ENCODE data around the gene CMIP.
A peak's percentile ranks its signal among the peaks of the same experiment; 100 is the strongest.

CMIP gene

DNA sequence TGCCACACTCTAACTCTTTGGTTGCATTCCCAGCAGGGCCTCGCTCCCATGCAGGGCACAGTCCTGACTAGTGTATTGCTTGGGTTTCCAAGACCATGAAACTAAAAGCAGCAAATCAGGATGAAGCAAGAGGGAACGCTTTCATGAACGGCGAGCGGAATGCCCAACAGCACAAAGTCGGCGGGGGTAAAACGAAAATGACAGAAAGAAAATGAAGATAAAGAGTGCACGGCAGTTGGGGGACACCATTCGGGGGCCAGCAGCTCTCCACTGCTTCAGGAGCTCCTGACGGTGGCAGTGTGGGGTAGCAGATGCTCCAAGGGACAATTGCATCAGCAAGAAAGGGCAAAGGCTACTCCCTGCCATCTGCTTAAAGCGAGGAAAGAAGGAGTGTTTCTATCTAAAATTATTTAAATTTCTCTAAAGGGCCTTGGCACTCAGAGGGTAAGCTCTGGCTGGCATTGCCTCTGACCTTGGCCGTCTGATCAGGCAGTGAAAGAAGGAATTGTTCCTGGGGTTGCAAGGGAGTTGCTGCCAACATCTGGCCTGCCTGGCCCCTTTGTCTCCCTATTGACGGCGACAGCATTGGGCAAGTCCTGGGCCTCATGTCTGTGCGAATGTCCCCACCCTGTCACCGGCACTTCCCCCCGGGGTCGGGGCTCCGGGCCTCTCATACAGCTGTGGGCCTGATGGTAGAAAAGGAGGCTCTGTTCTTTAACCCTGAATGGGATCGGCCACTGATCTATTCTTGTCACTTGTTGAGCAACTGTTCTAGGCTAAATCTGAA, 138.2 kb downstream of the CMIP start:
- Histone ChIP-seq H3K4me2 (ENCODE audit: insufficient read depth, low read length) (no peak overlapping the region), H2AFZ (ENCODE audit: low read depth, low read length) (no peak overlapping the region), H3K27ac (ENCODE audit: low read length) (no peak overlapping the region), H3K36me3 (ENCODE audit: insufficient read depth, low read length) (peaks cover 20% of the 10 kb centered on the region), H4K20me1 (ENCODE audit: insufficient read depth, low read length) (peaks cover 73% of the 10 kb centered on the region), H3K27me3 (ENCODE audit: insufficient read depth, low read length, poor library complexity) (no peaks in the 10 kb centered on the region), H3K79me2 (ENCODE audit: insufficient read depth, low read length) (peaks cover 91% of the 10 kb centered on the region), H3K9ac (ENCODE audit: low read depth, low read length) (no peak overlapping the region), H3K4me1 (ENCODE audit: insufficient read depth, low read length) (no peaks in the 10 kb centered on the region), H3K4me3 (ENCODE audit: low read depth in 1 of 2, low read length in 2 of 2) (no peak overlapping the region), H3K9me3 (ENCODE audit: insufficient read depth, low read length, severe bottlenecking) (no peaks in the 10 kb centered on the region)
- DNase-seq: no peak
- ATAC-seq (ENCODE audit: insufficient read depth, low read depth): no peak
- TF ChIP-seq EZH2 (IDR thresholded peaks at IDR 0.05; ENCODE audit: borderline replicate concordance, low read depth, low read length, severe bottlenecking): no peak
- TF ChIP-seq, protein P1, sequence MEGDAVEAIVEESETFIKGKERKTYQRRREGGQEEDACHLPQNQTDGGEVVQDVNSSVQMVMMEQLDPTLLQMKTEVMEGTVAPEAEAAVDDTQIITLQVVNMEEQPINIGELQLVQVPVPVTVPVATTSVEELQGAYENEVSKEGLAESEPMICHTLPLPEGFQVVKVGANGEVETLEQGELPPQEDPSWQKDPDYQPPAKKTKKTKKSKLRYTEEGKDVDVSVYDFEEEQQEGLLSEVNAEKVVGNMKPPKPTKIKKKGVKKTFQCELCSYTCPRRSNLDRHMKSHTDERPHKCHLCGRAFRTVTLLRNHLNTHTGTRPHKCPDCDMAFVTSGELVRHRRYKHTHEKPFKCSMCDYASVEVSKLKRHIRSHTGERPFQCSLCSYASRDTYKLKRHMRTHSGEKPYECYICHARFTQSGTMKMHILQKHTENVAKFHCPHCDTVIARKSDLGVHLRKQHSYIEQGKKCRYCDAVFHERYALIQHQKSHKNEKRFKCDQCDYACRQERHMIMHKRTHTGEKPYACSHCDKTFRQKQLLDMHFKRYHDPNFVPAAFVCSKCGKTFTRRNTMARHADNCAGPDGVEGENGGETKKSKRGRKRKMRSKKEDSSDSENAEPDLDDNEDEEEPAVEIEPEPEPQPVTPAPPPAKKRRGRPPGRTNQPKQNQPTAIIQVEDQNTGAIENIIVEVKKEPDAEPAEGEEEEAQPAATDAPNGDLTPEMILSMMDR (IDR thresholded peaks at IDR 0.05; ENCODE audit: borderline replicate concordance, extremely low read depth, low read length, poor library complexity, severe bottlenecking): no peak

DNA sequence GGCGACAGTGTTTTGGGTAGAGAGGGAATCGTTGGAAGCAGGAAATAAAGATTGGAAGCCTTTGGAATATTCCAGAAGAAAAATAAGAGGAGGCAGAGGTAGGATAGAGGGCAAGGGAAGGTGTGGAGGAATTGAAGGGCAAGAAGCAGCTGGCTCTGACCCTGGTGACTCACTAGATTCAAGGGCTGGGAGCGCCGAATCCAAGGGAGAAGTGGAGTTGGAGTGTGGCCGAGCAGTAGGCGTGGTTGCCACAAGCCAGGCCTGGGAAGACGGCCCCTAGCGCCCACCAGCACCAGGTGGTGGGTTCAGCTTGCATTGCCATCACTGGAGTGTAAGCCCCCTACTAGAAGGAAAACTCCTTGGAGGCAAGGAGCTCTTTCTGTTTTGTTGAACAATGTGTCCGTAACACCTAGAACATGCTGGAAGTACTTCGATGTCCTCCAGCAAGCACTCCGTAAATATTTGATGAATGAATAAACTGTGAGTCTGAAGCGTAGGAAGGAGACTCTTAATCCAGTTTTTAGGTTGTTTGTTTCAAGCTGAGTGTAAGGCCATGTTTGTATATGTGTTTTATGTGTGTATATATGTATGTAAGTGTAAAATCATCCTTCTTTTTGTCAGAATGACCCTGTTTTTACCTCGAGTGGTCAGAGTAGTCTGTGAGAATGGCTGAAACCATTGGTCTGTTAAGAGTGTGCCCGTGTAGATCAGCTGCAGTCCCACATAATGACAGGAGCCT, 139.5 kb downstream of the CMIP start:
- no peak for ATAC-seq (ENCODE audit: insufficient read depth, low read depth)
- no peak overlapping the region for H3K9ac ChIP-seq (ENCODE audit: low read depth, low read length)
- peaks cover 20% of the 10 kb centered on the region for H3K36me3 ChIP-seq (ENCODE audit: insufficient read depth, low read length)
- H3K4me2 ChIP-seq (ENCODE audit: insufficient read depth, low read length): no peak overlapping the region
- H2AFZ ChIP-seq (ENCODE audit: low read depth, low read length): no peak overlapping the region
- H3K4me3 ChIP-seq (ENCODE audit: low read depth in 1 of 2, low read length in 2 of 2): no peak overlapping the region
- no peaks in the 10 kb centered on the region for H3K27me3 ChIP-seq (ENCODE audit: insufficient read depth, low read length, poor library complexity)
- DNase-seq: no peak
- H4K20me1 ChIP-seq (ENCODE audit: insufficient read depth, low read length): peaks cover 72% of the 10 kb centered on the region
- H3K27ac ChIP-seq (ENCODE audit: low read length): no peak overlapping the region
- H3K79me2 ChIP-seq (ENCODE audit: insufficient read depth, low read length): peaks cover 90% of the 10 kb centered on the region
- H3K4me1 ChIP-seq (ENCODE audit: insufficient read depth, low read length): no peaks in the 10 kb centered on the region
- no peaks in the 10 kb centered on the region for H3K9me3 ChIP-seq (ENCODE audit: insufficient read depth, low read length, severe bottlenecking)
- TF ChIP-seq, protein P1 (IDR thresholded peaks at IDR 0.05; ENCODE audit: borderline replicate concordance, extremely low read depth, low read length, poor library complexity, severe bottlenecking): no peak
- no peak for TF ChIP-seq EZH2 (IDR thresholded peaks at IDR 0.05; ENCODE audit: borderline replicate concordance, low read depth, low read length, severe bottlenecking)

DNA sequence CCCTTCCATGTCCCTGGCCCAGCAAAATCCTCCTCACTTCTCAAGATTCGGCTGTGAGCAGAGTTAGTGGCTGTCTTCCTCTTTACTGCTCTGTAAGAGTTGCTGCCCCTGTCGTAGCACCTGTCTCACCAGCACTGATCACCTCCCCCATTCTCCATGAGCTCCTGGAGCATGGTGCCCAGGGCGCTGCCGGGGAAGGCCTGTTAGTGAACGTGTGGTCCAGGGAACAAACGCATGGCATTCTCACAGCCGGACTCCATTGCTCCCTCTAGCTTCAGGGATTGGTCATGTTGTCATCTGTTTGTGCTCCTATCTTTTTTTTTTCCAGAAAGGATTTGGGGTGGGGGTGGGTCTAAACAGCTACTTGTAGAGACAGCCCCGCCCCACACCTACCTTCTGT, 141.2 kb downstream of the CMIP start:
- Histone ChIP-seq H3K4me2 (ENCODE audit: insufficient read depth, low read length) (no peak overlapping the region), H3K27ac (ENCODE audit: low read length) (no peak overlapping the region), H3K36me3 (ENCODE audit: insufficient read depth, low read length) (peaks cover 29% of the 10 kb centered on the region), H3K9me3 (ENCODE audit: insufficient read depth, low read length, severe bottlenecking) (no peaks in the 10 kb centered on the region), H3K4me3 (ENCODE audit: low read depth in 1 of 2, low read length in 2 of 2) (no peak overlapping the region), H3K9ac (ENCODE audit: low read depth, low read length) (no peak overlapping the region), H3K79me2 (ENCODE audit: insufficient read depth, low read length) (peaks cover 97% of the 10 kb centered on the region), H3K4me1 (ENCODE audit: insufficient read depth, low read length) (no peaks in the 10 kb centered on the region), H3K27me3 (ENCODE audit: insufficient read depth, low read length, poor library complexity) (no peaks in the 10 kb centered on the region), H2AFZ (ENCODE audit: low read depth, low read length) (no peak overlapping the region), H4K20me1 (ENCODE audit: insufficient read depth, low read length) (peaks cover 73% of the 10 kb centered on the region)
- ATAC-seq (ENCODE audit: insufficient read depth, low read depth): peak; percentile 33; the same call in 1 of the 3 replicates
- DNase-seq: no peak
- no peak for TF ChIP-seq EZH2 (IDR thresholded peaks at IDR 0.05; ENCODE audit: borderline replicate concordance, low read depth, low read length, severe bottlenecking)
- TF ChIP-seq, protein P1 (IDR thresholded peaks at IDR 0.05; ENCODE audit: borderline replicate concordance, extremely low read depth, low read length, poor library complexity, severe bottlenecking): peak; percentile 23
